Measurements from ENCODE around the gene CST7. TPM values are rescaled to one million over a fixed set of nuclear protein-coding genes. Genes with fewer than 3 reads are reported as not detected.

CST7 gene
- total RNA-seq, 2 donors from 2014 or later = 77.8 to 129 TPM

GRCh38 chr20:24950128-24950835, 1.2 kb downstream of the CST7 start:
- H3K4me1 Mint-ChIP-seq (ENCODE audit: low read depth in 2 of 2) = peaks cover 72 to 80% of the 10 kb centered on the region in 2 donors
- no peaks in the 10 kb centered on the region for H3K27me3 Mint-ChIP-seq
- peaks cover 14% of the 10 kb centered on the region for H3K9me3 Mint-ChIP-seq
- peak overlapping the region; percentile 97 to 98 for H3K27ac Mint-ChIP-seq
- DNase-seq (ENCODE audit: low spot score) = no peak
- H3K36me3 Mint-ChIP-seq = peaks cover 28% of the 10 kb centered on the region
- ATAC-seq = peak; percentile 4 to 52
- peak overlapping the region; percentile 91 for H3K4me3 Mint-ChIP-seq

GRCh38 chr20:24950836-24951525, 1.9 kb downstream of the CST7 start:
- no peak for ATAC-seq
- peaks cover 8% of the 10 kb centered on the region for H3K9me3 Mint-ChIP-seq
- H3K4me1 Mint-ChIP-seq (ENCODE audit: low read depth in 2 of 2) = peaks cover 71 to 78% of the 10 kb centered on the region in 2 donors
- peak overlapping the region; percentile 97 to 98 for H3K27ac Mint-ChIP-seq
- peaks cover 21% of the 10 kb centered on the region for H3K36me3 Mint-ChIP-seq
- no peaks in the 10 kb centered on the region for H3K27me3 Mint-ChIP-seq
- peak overlapping the region; percentile 91 for H3K4me3 Mint-ChIP-seq
- DNase-seq (ENCODE audit: low spot score) = no peak

- Mint-ChIP-seq H3K4me3 (peak overlapping the region; percentile 91), H3K36me3 (peaks cover 16% of the 10 kb centered on the region)
Observed at GRCh38 chr20:24951536-24952083, 2.5 kb downstream of the CST7 start.

GRCh38 chr20:24952376-24953208, 3.5 kb downstream of the CST7 start:
- ATAC-seq (no peak), DNase-seq (ENCODE audit: low spot score) (no peak)
- Mint-ChIP-seq H3K27ac (peak overlapping the region; percentile 97 to 98), H3K36me3 (peaks cover 6% of the 10 kb centered on the region), H3K4me3 (peak overlapping the region; percentile 91), H3K9me3 (peaks cover 5% of the 10 kb centered on the region), H3K27me3 (no peaks in the 10 kb centered on the region), H3K4me1 (ENCODE audit: low read depth in 2 of 2) (peaks cover 68 to 73% of the 10 kb centered on the region in 2 donors)

More at GRCh38 chr20:24951536-24952083, 2.5 kb downstream of the CST7 start:
- ATAC-seq (no peak), DNase-seq (ENCODE audit: low spot score) (no peak)
- Mint-ChIP-seq H3K27ac (peak overlapping the region; percentile 97 to 98), H3K27me3 (no peaks in the 10 kb centered on the region), H3K9me3 (peaks cover 8% of the 10 kb centered on the region), H3K4me1 (ENCODE audit: low read depth in 2 of 2) (peaks cover 76 to 78% of the 10 kb centered on the region in 2 donors)

- Mint-ChIP-seq H3K4me3 (peak overlapping the region; percentile 81), H3K9me3 (no peaks in the 10 kb centered on the region), H3K27ac (peak overlapping the region; percentile 97 to 98), H3K27me3 (no peaks in the 10 kb centered on the region), H3K36me3 (peaks cover under 1% of the 10 kb centered on the region), H3K4me1 (ENCODE audit: low read depth in 2 of 2) (peaks cover 67 to 71% of the 10 kb centered on the region in 2 donors)
- ATAC-seq = no peak
- DNase-seq (ENCODE audit: low spot score) = no peak
Observed at GRCh38 chr20:24953209-24953575, 4.1 kb downstream of the CST7 start.

- Mint-ChIP-seq H3K9me3 (no peaks in the 10 kb centered on the region), H3K36me3 (no peaks in the 10 kb centered on the region), H3K27ac (peak overlapping the region; percentile 97 to 98), H3K4me1 (ENCODE audit: low read depth in 2 of 2) (peaks cover 64 to 66% of the 10 kb centered on the region in 2 donors), H3K4me3 (peak overlapping the region; percentile 81), H3K27me3 (no peaks in the 10 kb centered on the region)
- DNase-seq (ENCODE audit: low spot score) (peak; percentile 80), ATAC-seq (peak; percentile 11 to 53)
Observed at GRCh38 chr20:24953621-24954133, 4.6 kb downstream of the CST7 start.

GRCh38 chr20:24954151-24954550, 5.1 kb downstream of the CST7 start:
- no peak for DNase-seq (ENCODE audit: low spot score)
- no peaks in the 10 kb centered on the region for H3K9me3 Mint-ChIP-seq
- H3K27me3 Mint-ChIP-seq = no peaks in the 10 kb centered on the region
- H3K4me3 Mint-ChIP-seq = peak overlapping the region; percentile 81
- peak overlapping the region; percentile 97 to 98 for H3K27ac Mint-ChIP-seq
- peaks cover 60 to 67% of the 10 kb centered on the region in 2 donors for H3K4me1 Mint-ChIP-seq (ENCODE audit: low read depth in 2 of 2)
- H3K36me3 Mint-ChIP-seq = no peaks in the 10 kb centered on the region
- no peak for ATAC-seq

GRCh38 chr20:24954566-24954965, 5.5 kb downstream of the CST7 start:
- Mint-ChIP-seq H3K9me3 (no peaks in the 10 kb centered on the region), H3K4me3 (peak overlapping the region; percentile 81), H3K27me3 (no peaks in the 10 kb centered on the region), H3K27ac (peak overlapping the region; percentile 97 to 98), H3K4me1 (ENCODE audit: low read depth in 2 of 2) (peaks cover 60 to 66% of the 10 kb centered on the region in 2 donors), H3K36me3 (no peaks in the 10 kb centered on the region)
- ATAC-seq = no peak
- no peak for DNase-seq (ENCODE audit: low spot score)

GRCh38 chr20:24955045-24955444, 6.0 kb downstream of the CST7 start:
- ATAC-seq = peak; percentile 1 to 45
- Mint-ChIP-seq H3K4me1 (ENCODE audit: low read depth in 2 of 2) (peaks cover 60 to 66% of the 10 kb centered on the region in 2 donors), H3K9me3 (no peaks in the 10 kb centered on the region), H3K36me3 (no peaks in the 10 kb centered on the region), H3K27me3 (no peaks in the 10 kb centered on the region), H3K27ac (peak overlapping the region; percentile 97 to 98), H3K4me3 (peak overlapping the region; percentile 73)
- no peak for DNase-seq (ENCODE audit: low spot score)

GRCh38 chr20:24956001-24956841, 7.2 kb downstream of the CST7 start:
- DNase-seq (ENCODE audit: low spot score) (no peak), ATAC-seq (no peak)
- H3K36me3 Mint-ChIP-seq = no peaks in the 10 kb centered on the region
- peaks cover 66 to 70% of the 10 kb centered on the region in 2 donors for H3K4me1 Mint-ChIP-seq (ENCODE audit: low read depth in 2 of 2)
- H3K27ac Mint-ChIP-seq = peak overlapping the region; percentile 97 to 98
- no peaks in the 10 kb centered on the region for H3K27me3 Mint-ChIP-seq
- no peaks in the 10 kb centered on the region for H3K9me3 Mint-ChIP-seq
- peak overlapping the region; percentile 73 for H3K4me3 Mint-ChIP-seq

- peak overlapping the region; percentile 17 for H3K4me3 Mint-ChIP-seq
- no peak for ATAC-seq
- no peaks in the 10 kb centered on the region for H3K27me3 Mint-ChIP-seq
- peaks cover 1% of the 10 kb centered on the region for H3K36me3 Mint-ChIP-seq
- peak overlapping the region; percentile 95 to 97 for H3K27ac Mint-ChIP-seq
- peaks cover 67 to 72% of the 10 kb centered on the region in 2 donors for H3K4me1 Mint-ChIP-seq (ENCODE audit: low read depth in 2 of 2)
- peak; percentile 29 for DNase-seq (ENCODE audit: low spot score)
- H3K9me3 Mint-ChIP-seq = no peaks in the 10 kb centered on the region
Observed at GRCh38 chr20:24957326-24958016, 8.4 kb downstream of the CST7 start.

Data from natural killer cell treated with Interleukin-12 subunit alpha and Interleukin-12 subunit beta and Interleukin-15 and Interleukin-18, amount 100 ng/mL, for 72 hours (primary cell).